Activated naive CD8-positive, alpha-beta T cell treated with anti-CD3 and anti-CD28 coated beads, Interleukin-2, amount 50 U/mL, for 16 hours (primary cell): Measurements from ENCODE around the gene ARRB2.
A peak's percentile ranks its signal among the peaks of the same experiment; 100 is the strongest.
"Not testable (repeated sequence)": the region's sequence is repeated elsewhere in the genome, so short reads cannot be mapped to it uniquely, and the experiment has no call there.

Experiments
- DNase-seq: peaks from one replicate; pipeline ENCODE4 v3.0.0-alpha.2; 2020; ENCODE audit warnings: low read depth, low spot score

Gene ARRB2

DNA sequence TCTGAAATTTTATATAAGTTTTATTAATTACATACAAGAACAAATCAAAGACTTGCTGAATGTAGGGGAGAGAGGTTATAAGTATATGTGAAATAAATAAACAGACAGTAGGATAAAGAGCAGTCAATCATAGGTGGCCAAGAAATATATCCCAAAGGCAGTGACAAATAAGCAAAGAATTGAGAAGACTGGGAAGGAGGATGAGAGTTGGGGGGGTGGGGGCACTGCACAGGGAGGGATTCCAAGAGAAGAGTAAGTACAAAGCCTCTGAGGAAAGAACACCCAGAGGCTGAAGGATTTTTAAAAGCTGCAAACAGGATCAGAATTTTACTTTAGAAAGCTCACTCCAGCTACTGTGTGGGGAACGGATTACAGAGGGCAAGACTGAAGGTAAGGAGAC, 9.3 kb upstream of the ARRB2 start:
- DNase-seq = no peak

DNA sequence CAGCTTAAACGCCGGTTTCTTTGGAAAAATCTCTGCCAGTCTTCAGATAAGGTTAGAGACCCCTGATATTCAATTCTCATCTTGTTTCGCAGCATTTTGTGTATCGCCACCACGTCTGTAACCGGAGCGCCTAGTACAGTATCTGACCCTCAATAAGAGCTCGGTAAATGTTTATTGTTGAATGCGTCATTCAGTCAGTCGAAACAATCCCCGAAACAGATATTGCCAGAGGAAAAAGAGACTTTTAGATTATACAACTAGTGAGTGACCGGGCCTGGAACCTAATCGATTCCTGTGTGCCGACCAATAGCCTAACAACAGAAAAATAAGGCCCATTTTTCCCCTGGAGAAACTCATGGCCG, 7.1 kb upstream of the ARRB2 start:
- DNase-seq = no peak

- not testable (repeated sequence) for DNase-seq
Measured at GRCh38 chr17:4704574-4704907, 5.9 kb upstream of the ARRB2 start.

GRCh38 chr17:4704991-4705390, 5.4 kb upstream of the ARRB2 start:
- no peak for DNase-seq

DNA sequence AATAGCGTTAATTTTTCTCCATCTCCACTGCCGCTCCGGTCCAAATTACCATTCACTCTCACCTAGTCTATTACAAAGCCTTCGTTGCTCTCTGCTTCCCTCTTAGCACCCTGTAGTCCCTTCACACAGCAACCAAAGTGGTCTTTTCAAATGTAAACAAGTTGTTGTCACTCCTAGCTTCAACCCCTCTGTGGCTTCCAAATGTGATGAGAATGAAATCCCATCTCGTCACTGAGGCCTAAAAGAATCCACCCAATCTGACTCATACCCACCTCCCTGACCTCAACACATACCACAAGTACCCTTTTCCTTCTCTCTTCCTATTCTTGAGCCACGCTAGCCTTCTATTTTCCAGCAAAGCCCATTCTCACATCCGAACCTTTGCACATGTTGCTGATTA, 4.3 kb upstream of the ARRB2 start:
- DNase-seq = no peak

DNA sequence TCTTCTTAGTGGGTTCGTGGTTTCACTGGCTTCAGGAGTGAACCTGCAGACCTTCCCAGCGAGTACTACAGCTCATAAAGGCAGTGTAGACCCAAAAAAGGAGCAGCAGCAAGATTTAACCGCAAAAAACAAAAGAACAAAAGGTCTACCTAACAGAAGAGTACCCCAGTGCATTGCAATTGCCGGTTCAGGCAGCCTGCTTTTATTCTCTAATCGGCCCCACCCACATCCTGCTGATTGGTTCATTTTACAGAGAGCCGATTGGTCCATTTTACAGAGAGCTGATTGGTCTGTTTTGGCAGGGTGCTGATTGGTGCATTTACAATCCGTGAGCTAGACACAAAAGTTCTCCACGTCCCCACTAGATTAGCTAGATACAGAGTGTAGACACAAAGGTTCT, 2.0 kb upstream of the ARRB2 start:
- DNase-seq = peak; percentile 24

DNA sequence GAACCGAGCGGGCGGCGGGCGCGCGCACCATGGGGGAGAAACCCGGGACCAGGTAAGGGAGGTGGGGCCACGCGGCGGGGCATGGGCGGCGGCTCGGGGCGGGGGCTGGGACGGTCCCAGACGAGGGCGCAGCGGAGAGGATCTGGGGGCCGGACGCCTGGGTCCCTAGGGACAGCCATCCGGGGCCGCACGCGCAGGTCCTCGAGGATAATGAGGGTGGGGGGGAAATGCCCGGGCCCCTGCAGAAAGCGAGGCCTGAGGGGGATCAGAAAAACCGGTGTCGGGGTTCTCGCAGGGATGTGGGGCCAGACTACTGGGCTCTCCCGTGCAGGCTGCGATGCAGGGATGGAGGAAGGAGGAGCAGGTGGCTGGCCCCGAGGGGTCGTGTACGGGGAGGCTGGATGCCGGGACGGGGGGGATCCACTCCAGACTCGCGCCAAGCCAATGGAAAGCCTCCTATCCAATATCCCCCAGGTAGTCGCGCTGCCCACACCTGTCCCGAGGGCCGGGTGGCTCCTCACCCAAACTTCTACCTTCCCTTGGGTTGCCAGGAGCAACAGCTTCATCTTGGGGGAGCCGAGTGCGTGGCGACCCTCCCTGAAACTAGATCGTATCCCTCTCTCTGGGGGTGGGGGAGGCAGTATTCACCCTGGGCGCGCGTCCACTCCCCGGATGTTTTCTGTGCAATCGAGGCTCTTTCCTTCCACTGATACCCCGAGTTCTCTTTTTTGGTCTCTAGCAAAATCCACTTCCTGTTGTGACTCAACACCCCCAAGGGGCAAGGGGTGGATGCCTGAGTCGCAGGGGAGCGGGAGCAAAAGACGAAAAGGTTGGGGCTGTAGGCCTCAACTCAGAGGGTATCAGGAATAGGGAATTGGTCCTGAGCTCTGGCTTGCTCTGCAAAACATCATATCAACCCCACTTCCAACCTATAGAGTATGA, 532 bp downstream of the ARRB2 start:
- DNase-seq = no peak

DNA sequence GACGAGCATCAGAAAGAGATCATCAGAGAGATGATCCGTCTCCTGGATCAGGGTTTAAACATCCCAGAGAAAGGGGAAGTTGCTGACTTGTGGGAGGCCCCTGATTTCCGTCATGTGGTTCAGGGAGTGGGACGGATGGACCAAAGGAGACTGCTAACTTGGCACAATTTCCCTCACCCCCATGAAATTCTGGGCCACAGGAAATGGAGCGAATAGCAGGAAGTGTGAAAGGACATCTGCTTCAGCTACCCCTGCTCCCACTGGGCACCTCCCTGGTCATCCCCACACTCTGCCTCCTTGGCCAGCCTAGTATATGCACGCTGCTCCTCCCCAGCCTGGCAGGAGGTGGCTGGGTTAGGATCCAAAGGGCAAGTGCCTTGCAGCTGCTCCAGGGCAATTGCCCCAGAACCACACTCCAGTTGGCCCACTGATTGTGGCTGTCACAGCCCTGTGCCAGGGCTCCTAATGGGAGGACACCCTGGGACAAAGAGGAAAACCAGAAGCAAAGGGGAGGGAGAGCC, 1.3 kb downstream of the ARRB2 start:
- no peak for DNase-seq

- DNase-seq = no peak
Measured at GRCh38 chr17:4712526-4712925, 2.1 kb downstream of the ARRB2 start.

DNA sequence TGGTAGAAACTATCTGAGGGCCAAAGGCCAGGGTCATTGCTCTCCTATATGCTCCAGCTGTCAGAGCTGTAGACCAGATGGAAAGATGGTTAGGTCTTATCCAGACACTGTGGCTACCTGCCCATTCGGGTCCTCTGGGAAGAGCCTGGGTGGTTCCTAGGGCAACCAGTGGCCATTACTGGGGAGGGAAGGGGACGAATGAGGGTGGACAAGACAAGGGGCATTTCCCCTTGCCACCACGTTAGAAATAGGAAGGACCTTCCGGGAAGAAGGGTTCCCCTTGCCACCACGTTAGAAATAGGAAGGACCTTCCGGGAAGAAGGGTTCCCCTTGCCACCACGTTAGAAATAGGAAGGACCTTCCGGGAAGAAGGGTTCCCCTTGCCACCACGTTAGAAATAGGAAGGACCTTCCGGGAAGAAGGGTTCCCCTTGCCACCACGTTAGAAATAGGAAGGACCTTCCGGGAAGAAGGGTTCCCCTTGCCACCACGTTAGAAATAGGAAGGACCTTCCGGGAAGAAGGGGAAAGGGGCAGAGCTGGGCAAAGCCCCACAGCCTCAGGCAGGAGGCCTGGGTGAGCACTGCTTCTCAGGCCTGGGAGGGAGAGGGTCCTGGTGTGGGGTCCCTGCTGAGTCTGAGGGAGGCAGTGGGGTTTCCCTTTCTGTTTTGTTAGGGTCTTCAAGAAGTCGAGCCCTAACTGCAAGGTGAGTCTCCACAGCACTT, 4.1 kb downstream of the ARRB2 start:
- DNase-seq = not testable (repeated sequence)

DNA sequence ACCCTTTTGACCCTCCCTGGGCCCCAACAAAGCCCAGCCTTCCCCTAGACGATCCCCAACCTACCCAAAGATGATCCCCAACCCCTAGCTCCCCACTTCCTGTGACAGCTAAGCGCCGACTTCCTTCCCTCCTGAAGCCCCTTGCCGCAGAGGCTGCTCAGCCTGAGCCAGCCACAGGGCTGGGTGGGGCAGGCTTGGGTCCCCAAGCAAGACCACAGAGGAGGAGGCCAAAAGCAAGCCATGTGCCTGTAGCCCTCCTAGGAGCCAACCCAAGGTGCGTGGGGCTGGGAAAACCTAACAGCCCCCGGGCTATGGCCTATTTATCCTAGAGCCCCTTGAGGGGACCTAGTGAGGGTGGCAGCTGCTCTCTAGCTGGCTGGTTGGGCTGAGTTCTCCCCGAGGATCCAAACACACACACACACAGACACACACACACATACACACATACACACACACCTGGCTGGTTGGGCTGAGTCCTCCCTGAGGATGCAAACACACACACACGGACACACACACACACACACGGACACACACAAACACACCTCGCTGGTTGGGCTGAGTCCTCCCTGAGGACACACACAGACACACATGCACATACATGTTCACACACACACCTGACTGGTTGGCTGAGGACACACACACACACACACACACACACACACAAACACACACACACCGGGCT, 4.8 kb downstream of the ARRB2 start:
- no peak for DNase-seq

DNA sequence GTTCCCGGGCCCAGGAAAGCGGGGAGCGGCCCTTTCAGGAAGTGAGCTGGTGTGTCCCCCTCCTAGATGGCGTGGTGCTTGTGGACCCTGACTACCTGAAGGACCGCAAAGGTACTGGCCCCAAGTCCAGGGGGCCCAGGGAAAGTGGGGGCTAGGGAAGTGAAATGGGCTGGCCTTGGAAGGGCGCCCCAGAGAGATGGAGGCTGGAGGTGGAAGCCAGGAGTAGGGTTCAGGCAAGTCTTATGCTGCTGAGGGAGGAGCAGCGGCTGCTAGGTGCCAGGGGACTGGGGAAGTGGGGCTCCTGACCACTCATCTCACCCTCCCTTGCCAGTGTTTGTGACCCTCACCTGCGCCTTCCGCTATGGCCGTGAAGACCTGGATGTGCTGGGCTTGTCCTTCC, 5.6 kb downstream of the ARRB2 start:
- no peak for DNase-seq

DNA sequence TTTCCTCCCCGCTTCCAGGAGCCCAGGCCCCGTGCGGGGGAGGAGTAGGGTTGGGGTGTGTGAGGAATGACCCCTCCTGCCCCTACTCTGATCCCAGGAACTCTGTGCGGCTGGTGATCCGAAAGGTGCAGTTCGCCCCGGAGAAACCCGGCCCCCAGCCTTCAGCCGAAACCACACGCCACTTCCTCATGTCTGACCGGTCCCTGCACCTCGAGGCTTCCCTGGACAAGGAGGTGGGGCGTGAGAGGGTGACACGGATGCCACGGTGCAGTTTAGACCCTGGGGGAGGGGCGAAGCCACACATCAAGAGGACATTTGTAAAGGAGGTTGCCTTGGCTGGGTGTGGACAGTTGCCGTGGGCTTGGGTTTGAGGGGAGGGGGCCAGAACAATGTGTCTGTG, 7.4 kb downstream of the ARRB2 start:
- DNase-seq = no peak

DNA sequence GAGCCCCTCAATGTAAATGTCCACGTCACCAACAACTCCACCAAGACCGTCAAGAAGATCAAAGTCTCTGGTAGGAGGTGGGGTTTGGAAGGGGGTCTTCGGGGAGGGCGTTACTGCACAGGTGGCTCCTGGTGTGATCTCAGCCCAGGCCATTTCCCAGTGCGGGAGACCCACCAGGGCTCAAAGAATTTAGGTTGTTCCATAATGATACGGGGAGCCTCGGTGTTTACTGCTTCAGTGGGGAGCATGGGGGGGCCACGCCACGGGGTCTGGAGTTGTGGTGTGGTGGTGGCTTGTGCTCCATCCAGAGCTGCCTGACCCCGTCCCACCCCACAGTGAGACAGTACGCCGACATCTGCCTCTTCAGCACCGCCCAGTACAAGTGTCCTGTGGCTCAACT, 7.8 kb downstream of the ARRB2 start:
- no peak for DNase-seq

DNA sequence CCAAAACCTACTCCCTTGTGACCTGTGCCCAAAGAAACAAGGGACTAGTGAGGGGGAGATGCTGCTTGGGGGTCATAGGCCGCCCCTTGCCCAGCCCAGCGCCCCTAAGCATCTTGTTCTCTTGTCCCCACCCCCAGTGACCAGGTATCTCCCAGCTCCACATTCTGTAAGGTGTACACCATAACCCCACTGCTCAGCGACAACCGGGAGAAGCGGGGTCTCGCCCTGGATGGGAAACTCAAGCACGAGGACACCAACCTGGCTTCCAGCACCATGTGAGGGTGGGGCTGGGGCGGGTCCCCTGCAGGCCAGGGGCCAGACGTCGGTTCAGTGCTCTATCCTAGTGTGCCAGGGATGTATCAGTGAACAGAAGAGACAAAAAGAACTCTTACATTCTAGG, 8.7 kb downstream of the ARRB2 start:
- no peak for DNase-seq

DNA sequence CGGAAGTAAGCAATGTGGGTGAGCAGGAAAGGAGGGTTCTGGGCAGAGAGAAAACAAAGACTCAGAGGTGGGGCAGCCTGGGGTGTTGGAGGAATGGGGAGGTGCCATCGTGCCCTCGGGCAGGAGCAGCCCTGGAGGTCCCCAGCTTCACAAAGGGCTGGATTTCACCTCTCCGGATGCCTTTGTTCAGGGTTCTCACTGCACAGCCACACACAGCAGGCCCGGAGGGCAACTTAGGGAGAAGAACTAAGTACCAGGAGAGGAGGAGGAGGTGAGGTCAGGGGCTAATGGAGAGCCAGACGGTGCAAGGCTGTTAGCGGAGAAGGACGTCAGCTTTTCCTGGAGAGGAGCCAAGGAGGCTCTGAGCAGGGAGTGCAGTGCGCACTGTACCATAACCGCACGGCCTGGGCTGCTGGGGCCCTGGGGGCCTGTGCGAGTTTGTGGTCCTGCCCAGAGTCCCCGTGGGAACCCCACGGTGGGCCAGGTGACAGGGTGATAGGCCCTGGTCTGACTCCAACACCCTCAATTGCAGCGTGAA, 9.3 kb downstream of the ARRB2 start:
- no peak for DNase-seq

DNA sequence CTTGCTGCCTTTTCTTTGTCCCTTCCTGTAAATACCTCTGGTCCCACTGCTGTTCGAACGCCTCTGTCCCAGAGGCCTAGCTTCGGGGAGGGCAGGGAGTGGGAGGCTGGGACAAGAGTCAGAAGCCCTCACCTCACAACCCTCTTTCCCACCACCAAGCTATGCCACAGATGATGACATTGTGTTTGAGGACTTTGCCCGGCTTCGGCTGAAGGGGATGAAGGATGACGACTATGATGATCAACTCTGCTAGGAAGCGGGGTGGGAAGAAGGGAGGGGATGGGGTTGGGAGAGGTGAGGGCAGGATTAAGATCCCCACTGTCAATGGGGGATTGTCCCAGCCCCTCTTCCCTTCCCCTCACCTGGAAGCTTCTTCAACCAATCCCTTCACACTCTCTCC, 10.4 kb downstream of the ARRB2 start:
- no peak for DNase-seq

DNA sequence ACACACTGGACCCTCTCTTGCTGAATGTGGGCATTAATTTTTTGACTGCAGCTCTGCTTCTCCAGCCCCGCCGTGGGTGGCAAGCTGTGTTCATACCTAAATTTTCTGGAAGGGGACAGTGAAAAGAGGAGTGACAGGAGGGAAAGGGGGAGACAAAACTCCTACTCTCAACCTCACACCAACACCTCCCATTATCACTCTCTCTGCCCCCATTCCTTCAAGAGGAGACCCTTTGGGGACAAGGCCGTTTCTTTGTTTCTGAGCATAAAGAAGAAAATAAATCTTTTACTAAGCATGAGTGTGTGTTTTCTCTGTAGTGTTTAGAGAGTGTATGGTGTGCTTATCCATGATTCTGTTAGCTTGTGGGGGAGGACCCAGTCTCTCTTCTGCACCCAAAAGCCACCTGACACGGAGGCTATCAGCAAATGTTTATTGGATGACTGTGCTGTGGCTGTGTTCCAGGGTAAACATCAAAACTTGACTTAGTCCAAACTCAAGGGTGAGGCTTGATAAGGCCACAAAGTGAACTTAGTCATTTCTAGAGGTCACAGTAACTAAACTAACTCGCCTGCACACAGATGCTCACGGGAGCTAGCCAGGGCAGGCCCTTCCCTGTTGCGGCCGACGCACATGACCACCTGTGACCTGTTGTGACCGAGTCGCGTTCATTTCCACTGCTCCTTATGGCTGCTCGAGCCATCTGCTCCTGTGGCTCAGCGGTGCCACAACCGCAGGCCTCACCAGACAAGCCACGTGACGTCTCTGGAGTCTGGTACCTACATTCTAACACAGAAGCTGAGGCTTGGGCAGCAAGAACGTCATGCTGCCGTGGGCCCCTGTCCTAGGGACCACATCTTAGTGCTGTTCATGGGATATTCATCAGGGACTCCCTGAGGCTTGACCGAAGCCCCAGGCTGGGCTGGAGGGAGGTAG, 11.0 kb downstream of the ARRB2 start:
- DNase-seq = no peak

- DNase-seq = no peak
Measured at GRCh38 chr17:4722678-4723240, 12.3 kb downstream of the ARRB2 start.

GRCh38 chr17:4724650-4725049, 14.2 kb downstream of the ARRB2 start:
- no peak for DNase-seq
